HG02840 (cell line): Measurements from ENCODE around the gene EIF4G3.
A peak's percentile ranks its signal among the peaks of the same experiment; 100 is the strongest.
"Not testable (repeated sequence)": the region's sequence is repeated elsewhere in the genome, so short reads cannot be mapped to it uniquely, and the experiment has no call there.

Source experiments
- ATAC-seq: cut with Tn5 transposase; IDR thresholded peaks from one replicate; pipeline ENCODE4 v1.9.1; 2021; ENCODE audit warnings: mild to moderate bottlenecking, moderate library complexity, moderate number of reproducible peaks; ENCODE audit not compliant: unreplicated experiment, low FRiP score

Gene EIF4G3

DNA sequence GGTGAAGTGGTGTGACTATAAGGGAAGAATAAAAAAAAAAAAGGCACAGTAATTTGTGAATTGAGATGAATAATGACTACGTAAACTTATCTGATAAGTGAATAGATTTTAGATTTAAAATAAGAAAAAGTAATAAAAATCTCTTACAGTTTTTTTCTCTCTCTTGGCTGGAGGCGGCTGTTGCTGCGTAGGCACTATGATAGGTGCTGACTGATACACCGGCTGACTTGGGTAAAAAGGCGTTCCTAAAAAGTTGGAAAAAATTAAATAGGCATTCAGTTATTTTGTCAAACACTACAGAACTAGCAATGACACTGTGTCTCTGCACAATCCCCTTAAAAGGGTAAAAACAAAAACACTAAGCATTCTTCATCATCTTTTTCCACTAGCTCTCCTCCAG is 203.8 kb downstream of the EIF4G3 start:
- ATAC-seq: no peak

DNA sequence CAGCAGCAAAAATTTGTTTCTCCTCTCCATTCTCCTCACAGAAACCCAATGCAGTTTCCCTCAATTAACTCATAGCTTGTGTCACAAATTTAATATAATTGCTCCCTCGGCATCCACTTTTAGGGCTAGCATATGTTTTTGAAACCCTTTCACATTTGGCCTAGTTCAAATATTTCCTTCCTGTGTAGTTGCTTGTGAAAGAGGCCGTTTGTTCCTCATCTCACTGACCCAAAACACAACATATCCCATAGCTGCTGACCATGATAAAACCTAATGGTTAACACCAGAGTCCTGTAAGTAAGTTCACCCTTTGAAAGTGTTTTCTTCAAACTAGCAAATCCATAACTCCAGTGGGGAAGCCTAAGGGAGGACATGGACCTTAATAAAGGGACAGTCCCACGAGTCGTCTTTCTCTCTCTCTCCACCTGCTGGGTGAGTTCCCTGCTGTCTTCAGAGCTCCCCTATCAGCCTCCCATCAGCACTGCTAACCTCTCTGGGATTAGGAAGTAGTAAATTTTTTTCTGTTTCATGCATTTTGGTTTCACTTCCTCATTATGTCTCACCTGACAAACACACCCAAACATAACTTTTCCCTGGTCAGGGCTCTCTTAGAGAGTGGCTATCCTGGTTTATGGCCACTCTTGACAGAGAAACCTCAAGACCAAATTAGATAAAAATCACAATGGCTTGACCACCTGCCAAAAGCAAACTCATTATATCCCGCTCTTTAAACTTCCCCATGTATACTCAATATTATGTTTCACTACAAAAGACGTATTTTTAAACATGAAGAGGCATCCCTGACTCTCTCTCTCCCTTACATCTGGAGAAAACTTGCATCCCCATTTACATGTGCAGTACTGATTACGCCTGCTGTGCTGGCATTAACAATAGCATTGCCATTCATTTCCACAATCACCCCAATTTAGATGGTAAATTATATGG is 211.9 kb downstream of the EIF4G3 start:
- peak; percentile 74 for ATAC-seq

DNA sequence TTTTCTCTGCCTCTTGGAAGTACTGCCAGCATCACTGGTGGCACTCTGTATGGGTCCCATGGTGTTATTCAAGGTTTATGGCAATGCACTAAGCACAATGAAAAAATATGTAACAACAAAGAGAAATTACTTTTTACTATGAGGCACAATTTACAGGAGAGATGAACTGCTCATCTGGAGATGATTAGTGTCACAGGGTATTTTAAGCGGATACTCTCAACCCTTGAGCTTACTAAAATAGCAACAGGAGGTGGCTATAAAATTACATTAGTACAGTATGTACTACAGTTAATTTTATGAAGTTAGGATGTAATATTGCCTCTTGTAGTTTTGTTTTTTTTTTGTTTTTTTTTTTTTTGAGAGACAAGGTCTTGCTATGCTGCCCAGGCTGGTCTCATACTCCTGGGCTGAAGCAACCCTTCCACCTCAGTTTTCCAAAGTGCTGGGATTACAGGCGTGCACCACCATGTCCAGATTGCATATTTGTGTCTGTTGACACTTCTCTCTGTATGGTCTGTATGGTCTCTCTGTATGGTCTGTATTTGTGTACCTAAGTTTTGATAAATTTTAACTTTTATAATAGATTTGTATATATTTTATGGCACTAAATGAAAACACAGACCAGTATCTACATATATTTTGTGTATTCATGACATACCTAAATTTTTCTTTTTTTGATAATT is 214.0 kb downstream of the EIF4G3 start:
- no peak for ATAC-seq

DNA sequence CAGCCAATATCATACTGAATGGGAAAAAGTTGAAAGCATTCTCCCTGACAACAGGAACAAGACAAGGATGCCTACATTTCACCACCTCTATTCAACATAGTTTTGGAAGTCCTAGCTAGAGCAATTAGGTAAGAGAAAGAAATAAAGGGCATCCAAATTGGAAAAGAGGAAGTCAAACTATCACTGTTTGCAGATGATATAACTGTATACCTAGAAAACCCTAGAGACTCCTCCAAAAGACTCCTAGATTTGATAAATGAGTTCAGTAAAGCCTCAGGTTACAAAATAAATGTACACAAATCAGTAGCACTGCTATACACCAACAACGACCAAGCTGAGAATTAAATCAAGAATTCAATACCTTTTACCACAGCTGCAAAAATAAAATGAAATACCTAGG is 218.3 kb downstream of the EIF4G3 start:
- no peak for ATAC-seq

- ATAC-seq: no peak
These were observed 220.4 kb downstream of the EIF4G3 start for GRCh38 chr1:20956272-20956671.

DNA sequence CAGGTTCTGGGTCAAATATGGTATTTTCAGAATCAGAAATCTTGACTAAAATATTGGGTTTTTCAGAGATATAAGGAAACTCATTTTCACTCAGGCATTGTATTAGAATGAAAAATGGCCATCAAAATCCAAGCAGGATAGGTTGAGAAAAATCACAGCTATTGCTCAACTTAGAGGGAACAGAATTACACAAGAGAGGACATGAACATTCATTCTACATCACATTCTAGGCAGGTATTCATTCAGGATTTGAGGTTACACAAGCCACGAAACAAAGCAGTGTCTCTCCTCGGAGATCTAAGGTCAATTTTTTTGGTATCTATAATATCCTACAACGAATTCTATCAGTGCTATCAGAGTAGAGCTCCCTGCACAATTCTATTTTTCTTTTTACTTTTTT is 226.0 kb downstream of the EIF4G3 start:
- ATAC-seq: no peak

- ATAC-seq: no peak
These were observed 226.7 kb downstream of the EIF4G3 start for GRCh38 chr1:20949871-20950590.

- ATAC-seq: no peak
These were observed 228.6 kb downstream of the EIF4G3 start for GRCh38 chr1:20948101-20948500.

DNA sequence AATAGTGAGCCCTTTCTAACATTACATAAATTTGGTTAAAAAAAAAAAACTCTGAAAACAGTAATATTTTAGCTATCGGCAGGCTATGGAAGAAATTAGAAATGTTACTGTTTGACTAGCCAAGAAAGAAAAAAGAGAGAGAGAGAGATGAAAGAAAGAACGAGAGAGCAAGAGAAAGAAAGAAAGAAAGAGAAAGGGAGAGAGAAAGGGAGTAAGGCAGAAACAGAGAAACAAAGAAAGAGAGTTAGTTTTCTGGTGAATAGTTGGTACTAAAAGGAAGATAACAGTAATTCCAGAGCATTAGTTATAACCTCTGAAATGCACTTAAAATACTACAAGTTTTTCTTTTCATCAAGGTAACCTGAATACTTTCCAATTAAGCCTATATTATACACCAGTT is 229.3 kb downstream of the EIF4G3 start:
- no peak for ATAC-seq

GRCh38 chr1:20936621-20937020 is 240.1 kb downstream of the EIF4G3 start:
- no peak for ATAC-seq

DNA sequence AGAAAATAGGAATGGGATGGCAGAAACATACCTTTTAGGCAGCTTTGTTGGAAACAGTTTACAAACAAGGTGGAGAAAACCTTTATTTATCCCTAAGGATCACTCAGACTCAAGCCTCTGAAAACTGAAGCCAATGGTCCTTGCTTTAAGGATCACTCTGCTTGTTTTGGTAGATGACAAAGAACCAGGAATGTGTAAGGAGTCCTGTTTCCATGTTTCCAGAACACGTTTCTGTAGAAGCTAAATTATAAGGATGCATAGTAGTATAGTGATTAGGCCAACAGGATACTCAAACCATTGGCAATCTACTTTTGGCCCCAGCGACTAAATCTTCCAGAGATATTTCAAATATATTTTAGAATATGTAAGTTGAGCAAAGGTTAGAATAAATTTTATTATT is 240.5 kb downstream of the EIF4G3 start:
- no peak for ATAC-seq

- no peak for ATAC-seq
These were observed 241.0 kb downstream of the EIF4G3 start for GRCh38 chr1:20935717-20936116.

- no peak for ATAC-seq
These were observed 244.2 kb downstream of the EIF4G3 start for GRCh38 chr1:20932437-20932977.

- no peak for ATAC-seq
These were observed 244.7 kb downstream of the EIF4G3 start for GRCh38 chr1:20931930-20932436.

- no peak for ATAC-seq
These were observed 246.3 kb downstream of the EIF4G3 start for GRCh38 chr1:20930427-20930826.

GRCh38 chr1:20928146-20928545 is 248.6 kb downstream of the EIF4G3 start:
- ATAC-seq: no peak

DNA sequence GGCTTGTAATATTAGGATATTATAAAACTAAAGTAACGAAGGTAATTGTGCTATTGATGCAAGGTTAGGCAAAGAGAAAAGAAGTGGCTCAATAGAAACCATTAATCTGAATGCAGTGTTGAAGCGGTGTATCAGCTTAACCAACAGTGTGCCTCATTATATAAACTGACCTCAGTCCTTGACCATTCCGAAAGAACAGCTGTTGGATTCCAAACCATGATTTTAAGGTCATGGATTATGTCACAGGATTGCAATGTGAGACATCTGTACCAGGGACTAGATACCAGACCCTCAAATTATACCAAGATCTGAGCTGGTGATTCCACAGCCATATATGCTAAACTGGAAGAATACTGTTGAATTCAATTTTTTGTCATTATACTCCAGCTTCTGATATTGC is 255.4 kb downstream of the EIF4G3 start:
- no peak for ATAC-seq

- ATAC-seq: no peak
These were observed 263.5 kb downstream of the EIF4G3 start for GRCh38 chr1:20913242-20913641.

GRCh38 chr1:20907526-20907925 is 269.2 kb downstream of the EIF4G3 start:
- ATAC-seq: not testable (repeated sequence)

- ATAC-seq: no peak
These were observed 273.3 kb downstream of the EIF4G3 start for GRCh38 chr1:20903437-20903836.

DNA sequence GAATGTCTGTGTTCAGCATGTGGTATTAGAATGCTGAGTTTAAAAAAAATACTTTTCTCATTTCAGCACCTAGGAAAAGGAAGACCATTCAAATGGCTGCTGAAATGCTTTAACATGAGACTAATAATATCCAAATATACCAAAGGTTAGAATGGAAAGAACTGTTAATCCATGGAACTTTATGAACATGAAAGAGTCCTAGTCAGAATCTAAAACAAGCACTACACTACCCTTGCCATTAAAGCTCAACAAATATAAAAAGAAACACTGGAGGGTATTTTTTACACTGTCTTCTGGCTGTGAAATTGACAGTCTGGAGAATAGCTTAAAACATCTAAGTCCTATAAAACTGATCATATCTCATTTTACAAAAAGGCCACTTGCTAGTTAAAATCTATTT is 276.6 kb downstream of the EIF4G3 start:
- no peak for ATAC-seq
